Type B pancreatic cell (in vitro differentiated cells): ENCODE results near the gene ZCCHC24. TPM values are rescaled to one million over a fixed set of nuclear protein-coding genes. Genes with fewer than 3 reads are reported as not detected.

ENCODE experiments used
- DNase-seq: peaks from one replicate; pipeline ENCODE4 v3.0.0; 2021; ENCODE audit warnings: mixed read lengths; ENCODE audit not compliant: unreplicated experiment; ENCODE audit errors: extremely low spot score
- H3K27ac Mint-ChIP-seq: 2 replicates; pipeline ENCODE4 v1.8.0; 2021; ENCODE audit warnings: mild to moderate bottlenecking, mixed read lengths
- H3K27me3 Mint-ChIP-seq: 2 replicates; pipeline ENCODE4 v1.8.0; 2021; ENCODE audit warnings: mixed read lengths
- H3K36me3 Mint-ChIP-seq: 2 replicates; pipeline ENCODE4 v1.8.0; 2021; ENCODE audit warnings: mixed read lengths
- H3K4me1 Mint-ChIP-seq: one replicate; pipeline ENCODE4 v1.8.0; 2021; ENCODE audit warnings: mixed read lengths; ENCODE audit not compliant: unreplicated experiment
- H3K4me3 Mint-ChIP-seq: 2 replicates; pipeline ENCODE4 v1.8.0; 2021; ENCODE audit warnings: mild to moderate bottlenecking, mixed read lengths
- H3K9me3 Mint-ChIP-seq: 2 replicates; pipeline ENCODE4 v1.8.0; 2021; ENCODE audit warnings: mixed read lengths
- CTCF ChIP-seq: fragments of 200-600 bp; sonication (generic); conservative IDR thresholded peaks from 2 replicates; pipeline ENCODE4 v1.5.0; 2021; ENCODE audit warnings: antibody characterized with exemption, mild to moderate bottlenecking
- total RNA-seq: library from RNA; stranded (reverse); gene quantifications from 2 replicates; pipeline ENCODE4 v1.2.1, GENCODE V29; 2021; ENCODE audit warnings: low replicate concordance

ZCCHC24 gene
- total RNA-seq, 1 donor from 2014 or later: 29.1 TPM

- H3K4me3 Mint-ChIP-seq: peak overlapping the region; percentile 89
- H3K9me3 Mint-ChIP-seq: no peaks in the 10 kb centered on the region
- peak overlapping the region; percentile 86 for H3K27ac Mint-ChIP-seq
- peaks cover 3% of the 10 kb centered on the region for H3K36me3 Mint-ChIP-seq
- no peak for TF ChIP-seq CTCF
- H3K27me3 Mint-ChIP-seq: peaks cover 24% of the 10 kb centered on the region
- H3K4me1 Mint-ChIP-seq: peaks cover 38% of the 10 kb centered on the region
- DNase-seq: peak; percentile 88
These were observed 743 bp upstream of the ZCCHC24 start for GRCh38 chr10:79445977-79446757.

GRCh38 chr10:79444199-79445119 lies 965 bp downstream of the ZCCHC24 start:
- no peak for DNase-seq
- no peak for TF ChIP-seq CTCF
- Mint-ChIP-seq H3K4me3 (peak overlapping the region; percentile 90), H3K36me3 (peaks cover 3% of the 10 kb centered on the region), H3K4me1 (peaks cover 33% of the 10 kb centered on the region), H3K27ac (peak overlapping the region; percentile 74), H3K9me3 (no peaks in the 10 kb centered on the region), H3K27me3 (peaks cover 24% of the 10 kb centered on the region)

- Mint-ChIP-seq H3K27me3 (peaks cover 24% of the 10 kb centered on the region), H3K36me3 (peaks cover 3% of the 10 kb centered on the region), H3K4me3 (peak overlapping the region; percentile 90), H3K9me3 (no peaks in the 10 kb centered on the region), H3K27ac (peak overlapping the region; percentile 74), H3K4me1 (peaks cover 25% of the 10 kb centered on the region)
- DNase-seq: no peak
- TF ChIP-seq CTCF: no peak
These were observed 1.9 kb downstream of the ZCCHC24 start for GRCh38 chr10:79443338-79444198.

GRCh38 chr10:79442171-79443040 lies 3.0 kb downstream of the ZCCHC24 start:
- no peak for TF ChIP-seq CTCF
- Mint-ChIP-seq H3K27ac (no peak overlapping the region), H3K4me3 (peak overlapping the region; percentile 90), H3K27me3 (peaks cover 20% of the 10 kb centered on the region), H3K9me3 (no peaks in the 10 kb centered on the region), H3K36me3 (peaks cover 3% of the 10 kb centered on the region), H3K4me1 (peaks cover 35% of the 10 kb centered on the region)
- DNase-seq: no peak
